ENCODE measurements around the gene LGI4. TPM values are rescaled to one million over a fixed set of nuclear protein-coding genes. Genes with fewer than 3 reads are reported as not detected.

LGI4 gene
- total RNA-seq, 1 donor from 2014 or later, result 6.7 TPM

GRCh38 chr19:35118268-35119020 is 16.4 kb downstream of the LGI4 start:
- H3K4me1 ChIP-seq, result peaks cover 30% of the 10 kb centered on the region
- DNase-seq, result peak; percentile 89
- TF ChIP-seq CTCF (IDR thresholded peaks at IDR 0.05), result no peak
- H3K36me3 ChIP-seq, result peaks cover 3% of the 10 kb centered on the region
- ATAC-seq, result peak; percentile 81
- H3K4me3 ChIP-seq, result peak overlapping the region; percentile 30
- no peaks in the 10 kb centered on the region for H3K27me3 ChIP-seq
- intact Hi-C loops (cut with DNase I), result no loop called here
- H3K27ac ChIP-seq, result peak overlapping the region; percentile 74
- no peaks in the 10 kb centered on the region for H3K9me3 ChIP-seq

DNA sequence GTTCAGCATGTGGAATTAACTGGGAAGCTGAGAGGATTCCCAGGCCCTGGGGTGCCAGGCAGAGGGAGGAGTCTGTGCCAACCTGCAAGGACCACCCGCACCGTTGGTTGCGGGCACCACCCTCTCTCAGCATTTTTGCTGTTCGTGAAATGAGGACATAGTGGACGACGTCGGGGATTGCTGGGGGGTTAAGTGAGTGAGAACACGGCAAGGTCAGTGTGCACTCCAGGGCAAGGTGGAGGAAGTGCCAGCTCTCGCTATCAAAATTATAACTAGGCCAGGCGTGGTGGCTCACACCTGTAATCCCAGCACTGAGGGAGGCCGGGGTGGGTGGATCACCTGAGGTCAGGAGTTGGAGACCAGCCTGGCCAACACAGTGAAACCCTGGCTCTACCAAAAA is 17.1 kb downstream of the LGI4 start:
- H3K27ac ChIP-seq, result peak overlapping the region; percentile 17
- intact Hi-C loops (cut with DNase I), result no loop called here
- no peak for TF ChIP-seq CTCF (IDR thresholded peaks at IDR 0.05)
- DNase-seq (no peak), ATAC-seq (peak; percentile 8)
- no peaks in the 10 kb centered on the region for H3K9me3 ChIP-seq
- H3K27me3 ChIP-seq, result no peaks in the 10 kb centered on the region
- H3K4me3 ChIP-seq, result peak overlapping the region; percentile 44
- H3K36me3 ChIP-seq, result peaks cover 3% of the 10 kb centered on the region
- peaks cover 27% of the 10 kb centered on the region for H3K4me1 ChIP-seq

DNA sequence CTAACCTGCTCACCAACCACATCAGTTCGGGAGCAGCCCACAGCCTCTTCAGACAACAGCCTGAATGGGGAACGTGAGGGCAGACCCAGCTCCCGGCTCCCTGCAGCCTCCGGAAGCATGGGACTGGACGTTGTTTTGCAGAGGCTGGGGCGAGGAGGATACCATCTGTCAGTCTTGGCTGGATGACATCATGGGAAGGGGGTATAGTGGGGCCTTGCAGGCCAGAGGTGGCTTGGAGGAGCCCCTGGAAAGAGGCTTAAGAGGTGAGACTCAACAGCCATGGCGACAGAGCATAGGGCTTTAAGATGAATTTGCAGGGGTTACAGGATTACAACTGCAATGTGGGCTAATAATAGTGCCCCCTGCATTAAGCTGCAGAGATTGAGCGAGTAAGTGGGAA is 17.7 kb downstream of the LGI4 start:
- Histone ChIP-seq H3K27ac (peak overlapping the region; percentile 71), H3K27me3 (no peaks in the 10 kb centered on the region), H3K9me3 (no peaks in the 10 kb centered on the region), H3K36me3 (peaks cover 3% of the 10 kb centered on the region), H3K4me3 (peak overlapping the region; percentile 44), H3K4me1 (peaks cover 27% of the 10 kb centered on the region)
- no peak for ATAC-seq
- intact Hi-C loops (cut with DNase I), result no loop called here
- no peak for DNase-seq
- no peak for TF ChIP-seq CTCF (IDR thresholded peaks at IDR 0.05)

- ATAC-seq (peak; percentile 42), DNase-seq (no peak)
- Histone ChIP-seq H3K27me3 (no peaks in the 10 kb centered on the region), H3K4me1 (peaks cover 27% of the 10 kb centered on the region), H3K36me3 (no peaks in the 10 kb centered on the region), H3K27ac (peak overlapping the region; percentile 71), H3K9me3 (no peaks in the 10 kb centered on the region), H3K4me3 (peak overlapping the region; percentile 44)
- no peak for TF ChIP-seq CTCF (IDR thresholded peaks at IDR 0.05)
- intact Hi-C loops (cut with DNase I), result no loop called here
These were observed 18.6 kb downstream of the LGI4 start for GRCh38 chr19:35116072-35116801.

GRCh38 chr19:35115177-35115951 is 19.5 kb downstream of the LGI4 start, which contains the start of gene FXYD3:
Gene FXYD3 (plus strand): TSS chr19:35115823. CDS start chr19:35119377, 3,554 bp downstream.
- no peak for DNase-seq

More at GRCh38 chr19:35115177-35115951, 19.5 kb downstream of the LGI4 start, which contains the start of gene FXYD3:
- Histone ChIP-seq H3K4me3 (peak within 1 kb of the TSS; percentile 44), H3K4me1 (peaks cover 22% of the 10 kb centered on the region), H3K27me3 (no peaks in the 10 kb centered on the region), H3K27ac (peak within 1 kb of the TSS; percentile 71), H3K36me3 (no peaks in the 10 kb centered on the region), H3K9me3 (no peaks in the 10 kb centered on the region)
- intact Hi-C loops (cut with DNase I), result no loop called here
- no peak for ATAC-seq
- no peak for TF ChIP-seq CTCF (IDR thresholded peaks at IDR 0.05)

Data from upper lobe of right lung (tissue), 1 donor.